Glutamatergic neuron (in vitro differentiated cells): ENCODE measurements around the gene FGF19. TPM values are rescaled to one million over a fixed set of nuclear protein-coding genes. Genes with fewer than 3 reads are reported as not detected.
"Not testable (repeated sequence)": the region's sequence is repeated elsewhere in the genome, so short reads cannot be mapped to it uniquely, and the experiment has no call there.

Source experiments
- DNase-seq: peaks from one replicate; pipeline ENCODE4 v3.0.0; 2022
- H3K27ac Mint-ChIP-seq: one replicate; pipeline ENCODE4 v1.8.0; 2020; ENCODE audit warnings: mild to moderate bottlenecking, mixed read lengths, inconsistent platforms; ENCODE audit not compliant: unreplicated experiment
- H3K27me3 Mint-ChIP-seq: one replicate; pipeline ENCODE4 v1.8.0; 2020; ENCODE audit warnings: mild to moderate bottlenecking, moderate library complexity, mixed read lengths, inconsistent platforms; ENCODE audit not compliant: unreplicated experiment
- H3K36me3 Mint-ChIP-seq: one replicate; pipeline ENCODE4 v1.8.0; 2020; ENCODE audit warnings: mild to moderate bottlenecking, mixed read lengths, inconsistent platforms; ENCODE audit not compliant: unreplicated experiment
- H3K4me1 Mint-ChIP-seq: one replicate; pipeline ENCODE4 v1.8.0; 2020; ENCODE audit warnings: mild to moderate bottlenecking, low read depth, mixed read lengths, inconsistent platforms; ENCODE audit not compliant: unreplicated experiment
- H3K4me3 Mint-ChIP-seq: one replicate; pipeline ENCODE4 v1.8.0; 2020; ENCODE audit warnings: mild to moderate bottlenecking, mixed read lengths, inconsistent platforms; ENCODE audit not compliant: unreplicated experiment
- H3K9me3 Mint-ChIP-seq: one replicate; pipeline ENCODE4 v1.8.0; 2020; ENCODE audit warnings: mild to moderate bottlenecking, moderate library complexity, mixed read lengths, inconsistent platforms; ENCODE audit not compliant: unreplicated experiment
- total RNA-seq: library from RNA; stranded (reverse); fragmentation: NEBNext Ultra II Directional; extraction: Animal tissue kit (Norgen Biotek cat#: 25700); gene quantifications from one replicate; pipeline ENCODE4 v1.2.1, GENCODE V29; 2021; ENCODE audit not compliant: unreplicated experiment
- TF ChIP-seq, protein P1 (sequence below): fragments of 200-600 bp; sonication (generic); IDR thresholded peaks from one replicate; pipeline ENCODE4 v1.5.0; 2021; ENCODE audit not compliant: partially characterized antibody, unreplicated experiment

FGF19 gene
- total RNA-seq, 1 donor from 2014 or later = 5.1 TPM

DNA sequence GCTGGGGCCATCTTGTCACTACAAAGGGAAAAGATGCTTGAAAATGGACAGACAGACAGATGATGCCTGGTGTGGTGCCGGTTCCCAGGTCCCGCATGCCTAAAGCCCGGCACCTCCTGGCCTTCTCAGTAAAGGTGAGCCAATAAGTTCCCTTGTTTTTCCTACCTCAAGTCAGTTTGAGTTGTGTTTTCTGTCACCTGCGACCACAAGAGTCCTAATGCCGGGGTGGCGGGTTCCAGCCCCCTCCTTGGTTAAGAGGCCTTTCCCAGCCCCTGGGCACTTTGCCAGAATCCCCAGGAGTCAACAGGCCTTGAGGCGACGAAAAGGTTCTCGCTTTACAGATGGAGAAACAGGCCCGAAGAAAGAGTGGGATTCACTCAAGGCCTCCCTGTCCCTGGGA is 9.0 kb downstream of the FGF19 start:
- no peaks in the 10 kb centered on the region for H3K36me3 Mint-ChIP-seq
- no peak overlapping the region for H3K27ac Mint-ChIP-seq
- peaks cover 2% of the 10 kb centered on the region for H3K9me3 Mint-ChIP-seq
- peaks cover 35% of the 10 kb centered on the region for H3K4me1 Mint-ChIP-seq
- H3K27me3 Mint-ChIP-seq = peaks cover 6% of the 10 kb centered on the region
- no peak for DNase-seq
- TF ChIP-seq, protein P1, sequence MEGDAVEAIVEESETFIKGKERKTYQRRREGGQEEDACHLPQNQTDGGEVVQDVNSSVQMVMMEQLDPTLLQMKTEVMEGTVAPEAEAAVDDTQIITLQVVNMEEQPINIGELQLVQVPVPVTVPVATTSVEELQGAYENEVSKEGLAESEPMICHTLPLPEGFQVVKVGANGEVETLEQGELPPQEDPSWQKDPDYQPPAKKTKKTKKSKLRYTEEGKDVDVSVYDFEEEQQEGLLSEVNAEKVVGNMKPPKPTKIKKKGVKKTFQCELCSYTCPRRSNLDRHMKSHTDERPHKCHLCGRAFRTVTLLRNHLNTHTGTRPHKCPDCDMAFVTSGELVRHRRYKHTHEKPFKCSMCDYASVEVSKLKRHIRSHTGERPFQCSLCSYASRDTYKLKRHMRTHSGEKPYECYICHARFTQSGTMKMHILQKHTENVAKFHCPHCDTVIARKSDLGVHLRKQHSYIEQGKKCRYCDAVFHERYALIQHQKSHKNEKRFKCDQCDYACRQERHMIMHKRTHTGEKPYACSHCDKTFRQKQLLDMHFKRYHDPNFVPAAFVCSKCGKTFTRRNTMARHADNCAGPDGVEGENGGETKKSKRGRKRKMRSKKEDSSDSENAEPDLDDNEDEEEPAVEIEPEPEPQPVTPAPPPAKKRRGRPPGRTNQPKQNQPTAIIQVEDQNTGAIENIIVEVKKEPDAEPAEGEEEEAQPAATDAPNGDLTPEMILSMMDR = no peak
- H3K4me3 Mint-ChIP-seq = no peak overlapping the region

DNA sequence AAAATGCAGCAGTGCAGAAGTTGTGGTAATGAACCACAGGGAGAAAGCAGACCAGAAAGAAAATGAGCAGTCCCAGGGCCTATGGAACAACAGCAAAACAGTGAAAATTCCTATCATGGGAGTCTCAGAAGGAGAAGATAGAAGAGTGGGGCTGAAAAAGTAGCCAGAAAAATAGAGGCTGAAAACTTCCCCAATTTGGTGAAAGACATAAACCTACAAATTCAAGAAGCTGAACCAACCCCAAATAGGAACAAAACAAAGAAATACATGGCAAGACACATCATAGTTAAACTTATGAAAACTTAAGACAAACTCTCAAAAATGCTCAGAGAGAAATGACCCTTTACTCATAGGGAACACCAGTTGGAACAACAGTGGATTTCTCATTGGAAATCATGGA is 11.4 kb downstream of the FGF19 start:
- TF ChIP-seq, protein P1 = no peak
- Mint-ChIP-seq H3K9me3 (peaks cover 2% of the 10 kb centered on the region), H3K4me1 (peaks cover 17% of the 10 kb centered on the region), H3K27me3 (peaks cover 6% of the 10 kb centered on the region), H3K36me3 (no peaks in the 10 kb centered on the region), H3K27ac (no peak overlapping the region), H3K4me3 (no peak overlapping the region)
- no peak for DNase-seq

DNA sequence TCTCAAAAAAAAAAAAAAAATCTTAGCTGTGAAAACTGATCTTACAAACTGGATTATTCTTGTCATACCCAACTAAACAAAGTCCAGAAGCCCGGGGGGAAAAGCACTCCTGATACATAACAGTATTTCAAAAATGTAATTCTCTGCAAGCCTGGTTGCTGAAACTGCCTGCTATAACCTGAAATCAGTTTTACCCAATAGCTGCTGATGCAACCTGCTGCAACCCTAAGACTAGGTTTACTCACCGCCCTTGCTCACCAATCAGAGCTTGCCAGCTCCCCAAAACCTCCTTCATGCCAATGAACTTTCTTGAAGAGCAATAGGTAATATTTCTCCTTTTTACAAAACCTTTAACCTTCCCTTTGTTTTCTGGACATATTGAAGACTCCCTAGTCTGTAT is 12.4 kb downstream of the FGF19 start:
- Mint-ChIP-seq H3K27ac (no peak overlapping the region), H3K4me1 (peaks cover 11% of the 10 kb centered on the region), H3K4me3 (no peak overlapping the region), H3K36me3 (no peaks in the 10 kb centered on the region), H3K27me3 (peaks cover 2% of the 10 kb centered on the region), H3K9me3 (peaks cover 2% of the 10 kb centered on the region)
- TF ChIP-seq, protein P1 = no peak
- no peak for DNase-seq

DNA sequence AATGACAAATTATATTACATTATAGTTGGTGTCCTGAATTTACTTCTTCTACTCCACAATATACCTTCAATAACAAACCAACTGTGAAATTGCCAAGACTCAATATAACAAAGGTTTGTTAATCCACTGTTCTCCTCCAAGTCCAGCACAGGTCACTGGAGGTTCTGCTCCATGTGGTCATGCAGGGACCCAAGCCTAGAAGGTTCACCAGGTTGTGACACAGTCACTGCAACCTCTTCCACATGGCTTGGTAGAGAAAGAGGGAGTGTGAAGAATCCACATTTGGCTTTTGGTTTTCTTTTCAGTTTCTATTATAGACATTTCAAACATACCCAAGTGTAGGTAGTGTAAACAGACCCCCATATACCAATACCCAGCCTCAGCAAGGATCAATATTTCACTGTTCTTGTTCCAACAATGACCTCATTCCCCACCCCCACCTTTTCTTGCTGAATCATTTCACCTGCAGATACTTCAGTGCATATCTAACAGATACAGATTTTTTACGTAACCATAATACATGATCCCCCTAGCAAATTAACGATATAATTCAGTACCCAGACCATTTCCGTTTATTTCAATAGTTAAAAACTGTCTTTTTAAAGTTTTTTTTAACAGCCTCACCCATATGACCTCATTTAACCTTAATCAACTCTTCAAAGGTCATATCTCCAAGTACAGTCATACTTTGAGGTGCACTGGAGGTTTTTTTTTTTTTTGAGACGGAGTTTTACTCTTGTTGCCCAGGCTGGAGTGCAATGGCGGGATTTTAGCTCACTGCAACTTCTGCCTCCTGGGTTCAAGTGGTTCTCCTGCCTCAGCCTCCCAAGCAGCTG is 14.1 kb downstream of the FGF19 start:
- H3K36me3 Mint-ChIP-seq = no peaks in the 10 kb centered on the region
- H3K4me1 Mint-ChIP-seq = peaks cover 4% of the 10 kb centered on the region
- peaks cover 2% of the 10 kb centered on the region for H3K27me3 Mint-ChIP-seq
- DNase-seq = no peak
- H3K4me3 Mint-ChIP-seq = no peak overlapping the region
- TF ChIP-seq, protein P1 = no peak
- H3K9me3 Mint-ChIP-seq = peaks cover 2% of the 10 kb centered on the region
- no peak overlapping the region for H3K27ac Mint-ChIP-seq

DNA sequence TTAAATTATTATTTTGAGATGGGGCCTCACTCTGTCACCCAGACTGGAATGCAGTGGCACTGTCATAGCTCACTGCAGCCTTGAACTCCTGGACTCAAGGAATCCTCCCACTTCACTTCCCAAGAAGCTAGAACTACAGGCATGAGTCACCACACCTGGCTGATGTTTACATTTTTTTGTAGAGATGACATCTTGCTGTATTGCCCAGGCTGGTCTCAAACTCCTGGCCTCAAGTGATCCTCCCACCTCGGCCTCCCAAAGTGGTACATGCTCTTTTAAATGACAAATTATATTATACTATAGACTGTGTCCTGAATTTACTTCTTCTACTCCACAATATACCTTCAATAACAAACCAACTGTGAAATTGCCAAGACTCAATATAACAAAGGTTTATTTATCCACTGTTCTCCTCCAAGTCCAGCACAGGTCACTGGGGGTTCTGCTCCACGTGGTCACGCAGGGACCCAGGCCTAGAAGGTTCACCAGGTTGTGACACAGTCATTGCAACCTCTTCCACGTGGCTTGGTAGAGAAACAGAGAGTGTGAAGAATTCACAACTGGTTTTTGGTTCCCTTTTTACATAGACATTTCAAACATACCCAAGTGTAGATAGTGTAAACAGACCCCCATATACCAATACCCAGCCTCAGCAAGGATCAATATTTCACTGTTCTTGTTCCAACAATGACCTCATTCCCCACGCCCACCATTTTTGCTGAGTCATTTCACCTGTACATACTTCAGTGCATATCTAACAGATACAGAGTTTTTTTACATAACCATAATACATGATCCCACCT is 15.7 kb downstream of the FGF19 start:
- not testable (repeated sequence) for H3K36me3 Mint-ChIP-seq, H3K27me3 Mint-ChIP-seq, H3K4me1 Mint-ChIP-seq, H3K4me3 Mint-ChIP-seq, H3K27ac Mint-ChIP-seq, H3K9me3 Mint-ChIP-seq, DNase-seq
